Erythroblast (primary cell): Measurements from ENCODE around the gene F8A1.
"Not testable (repeated sequence)": the region's sequence is repeated elsewhere in the genome, so short reads cannot be mapped to it uniquely, and the experiment has no call there.

Experiments
- DNase-seq, 2 experiments: peaks; one replicate each; lab custom pipeline; 2025; lab: John Stamatoyannopoulos, UW
- GATA1 ChIP-seq: IDR thresholded peaks from 2 replicates; pipeline ENCODE4 v1.6.1; 2011; ENCODE audit warnings: low read depth, mild to moderate bottlenecking, control low read depth, low read length, moderate library complexity
- POLR2A ChIP-seq: IDR thresholded peaks from 2 replicates; pipeline ENCODE4 v1.6.1; 2011; ENCODE audit warnings: mild to moderate bottlenecking, low read length

The F8A1 gene

GRCh38 chrX:154914052-154914451, 27.9 kb downstream of the F8A1 start:
- DNase-seq, result no peak
- no peak for TF ChIP-seq GATA1
- TF ChIP-seq POLR2A, result no peak

- DNase-seq, result peak; percentile 41 to 56
Measured at GRCh38 chrX:154918060-154918483, 31.9 kb downstream of the F8A1 start.

GRCh38 chrX:154924771-154925170, 38.6 kb downstream of the F8A1 start:
- not testable (repeated sequence) for DNase-seq

More at GRCh38 chrX:154918060-154918483, 31.9 kb downstream of the F8A1 start:
- no peak for TF ChIP-seq POLR2A
